AG04450 (cell line): ENCODE results near the gene THADA. TPM values are rescaled to one million over a fixed set of nuclear protein-coding genes. Genes with fewer than 3 reads are reported as not detected.

Experiments used
- CTCF ChIA-PET: fragments of 300-600, 350-600 bp; formaldehyde crosslinking; extraction: SDS; loops from one replicate; lab custom pipeline; 2022; ENCODE audit warnings: antibody characterized with exemption, inconsistent platforms; lab: Charles Lee
- POLR2A ChIA-PET: fragments of 350-600 bp; formaldehyde crosslinking; extraction: SDS; loops from one replicate; lab custom pipeline; 2021; ENCODE audit warnings: antibody characterized with exemption, inconsistent platforms; lab: Yijun Ruan, JAX
- DNase-seq: peaks from one replicate; pipeline ENCODE4 v3.0.0-alpha.2; 2011; ENCODE audit warnings: low read depth, low spot score
- H3K27ac ChIP-seq: one replicate; pipeline ENCODE4 v1.5.1; 2012; ENCODE audit warnings: low read depth, low read length, control low read depth
- H3K27me3 ChIP-seq: one replicate; pipeline ENCODE4 v1.6.0; 2012; ENCODE audit warnings: low read length; ENCODE audit not compliant: control insufficient read depth, insufficient read depth
- H3K4me3 ChIP-seq: 2 replicates; pipeline ENCODE4 v1.5.1; 2011; ENCODE audit warnings: mild to moderate bottlenecking, low read depth, low read length, control low read depth
- H3K9me3 ChIP-seq: 2 replicates; pipeline ENCODE4 v1.5.1; 2012; ENCODE audit warnings: low read length; ENCODE audit not compliant: control insufficient read depth, insufficient read depth
- polyA plus RNA-seq: library from polyadenylated mRNA; depleted of rRNA; stranded (reverse); fragments of >200 nt; gene quantifications from 2 replicates; pipeline ENCODE4 v1.2.3, GENCODE V29; 2011
- TF ChIP-seq, protein P1 (sequence below): IDR thresholded peaks from 2 replicates; pipeline ENCODE4 v1.5.1; 2011; ENCODE audit warnings: low read depth, low read length, control low read depth, inconsistent platforms

Gene THADA
- polyA plus RNA-seq, 1 experiment: 15.0 TPM

GRCh38 chr2:43212216-43212835 lies 383.5 kb downstream of the THADA start:
- TF ChIP-seq, protein P1, sequence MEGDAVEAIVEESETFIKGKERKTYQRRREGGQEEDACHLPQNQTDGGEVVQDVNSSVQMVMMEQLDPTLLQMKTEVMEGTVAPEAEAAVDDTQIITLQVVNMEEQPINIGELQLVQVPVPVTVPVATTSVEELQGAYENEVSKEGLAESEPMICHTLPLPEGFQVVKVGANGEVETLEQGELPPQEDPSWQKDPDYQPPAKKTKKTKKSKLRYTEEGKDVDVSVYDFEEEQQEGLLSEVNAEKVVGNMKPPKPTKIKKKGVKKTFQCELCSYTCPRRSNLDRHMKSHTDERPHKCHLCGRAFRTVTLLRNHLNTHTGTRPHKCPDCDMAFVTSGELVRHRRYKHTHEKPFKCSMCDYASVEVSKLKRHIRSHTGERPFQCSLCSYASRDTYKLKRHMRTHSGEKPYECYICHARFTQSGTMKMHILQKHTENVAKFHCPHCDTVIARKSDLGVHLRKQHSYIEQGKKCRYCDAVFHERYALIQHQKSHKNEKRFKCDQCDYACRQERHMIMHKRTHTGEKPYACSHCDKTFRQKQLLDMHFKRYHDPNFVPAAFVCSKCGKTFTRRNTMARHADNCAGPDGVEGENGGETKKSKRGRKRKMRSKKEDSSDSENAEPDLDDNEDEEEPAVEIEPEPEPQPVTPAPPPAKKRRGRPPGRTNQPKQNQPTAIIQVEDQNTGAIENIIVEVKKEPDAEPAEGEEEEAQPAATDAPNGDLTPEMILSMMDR: no peak
- H3K9me3 ChIP-seq: no peaks in the 10 kb centered on the region
- no peak overlapping the region for H3K27ac ChIP-seq
- DNase-seq: no peak
- no peak overlapping the region for H3K4me3 ChIP-seq
- no peaks in the 10 kb centered on the region for H3K27me3 ChIP-seq
- ChIA-PET POLR2A (no interaction called here), CTCF (no interaction called here)

DNA sequence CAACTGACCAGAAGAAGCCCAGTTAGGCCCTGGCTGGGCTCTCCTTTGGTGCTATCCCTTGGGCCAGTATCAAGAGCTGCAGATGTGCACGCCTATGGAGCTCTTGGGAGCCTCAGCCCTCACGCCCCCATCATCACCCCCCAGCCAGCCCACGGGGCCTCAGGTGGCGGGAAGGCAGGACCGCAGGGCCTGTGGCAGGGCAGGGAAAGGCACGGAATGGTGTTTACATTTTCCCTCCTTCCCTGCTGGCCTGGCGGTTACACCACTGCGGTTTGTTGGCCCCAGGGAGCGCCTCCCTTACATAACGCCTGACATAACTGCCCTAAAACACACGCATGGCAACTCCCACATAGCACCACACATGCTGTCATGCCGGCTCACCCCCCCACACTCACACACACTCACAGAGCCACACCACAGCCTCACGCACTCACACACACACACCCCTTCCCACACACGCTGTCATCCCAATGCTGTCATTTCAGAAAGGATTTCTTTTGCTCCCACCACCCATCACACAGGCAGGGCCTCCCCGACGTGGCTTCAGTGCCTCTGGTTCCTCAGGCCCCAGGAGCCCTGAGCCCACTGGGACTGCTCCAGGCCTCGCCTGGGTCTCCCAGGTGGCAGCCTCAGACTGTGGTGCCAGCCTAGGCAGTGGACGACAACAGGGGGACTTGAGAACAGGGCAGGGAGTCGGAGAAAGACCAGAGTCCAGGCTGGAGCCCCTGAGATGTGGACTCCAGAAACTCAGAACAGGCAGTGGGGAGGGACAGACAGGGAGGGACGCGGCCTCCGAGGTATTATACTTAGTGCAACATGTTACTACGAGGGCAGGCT lies 385.2 kb downstream of the THADA start:
- Histone ChIP-seq H3K9me3 (no peaks in the 10 kb centered on the region), H3K4me3 (no peak overlapping the region), H3K27me3 (no peaks in the 10 kb centered on the region), H3K27ac (peak overlapping the region; percentile 47)
- TF ChIP-seq, protein P1: no peak
- ChIA-PET CTCF (interaction anchor here (0.6 to 1.8 kb wide), 2 partner anchors 179 to 263 kb away, joined by 4 to 6 read pairs; no protein-coding TSS in a partner anchor), POLR2A (interaction anchor here (1.0 to 1.4 kb wide), 2 partner anchors 11 to 16 kb away, joined by 5 to 6 read pairs; partner anchors contain the start of gene ZFP36L2)
- DNase-seq: peak; percentile 73

DNA sequence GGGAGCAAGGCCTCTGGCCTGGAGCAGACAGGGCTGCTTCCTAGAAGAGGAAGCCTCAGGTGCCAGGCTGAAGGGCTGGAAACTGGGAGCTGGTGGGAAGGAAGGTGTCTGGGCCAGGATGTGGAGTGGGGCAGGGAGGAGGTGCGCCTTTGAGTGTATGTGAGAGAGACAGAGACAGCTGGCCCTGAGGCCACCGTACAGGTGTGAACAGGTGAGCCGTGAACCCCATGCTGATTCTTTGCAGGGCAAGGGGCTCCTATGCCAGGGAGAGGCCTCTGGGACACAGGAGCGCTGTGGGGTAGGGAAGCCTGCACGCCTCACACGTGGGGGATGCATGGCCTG lies 385.7 kb downstream of the THADA start:
- Histone ChIP-seq H3K27ac (peak overlapping the region; percentile 21), H3K4me3 (no peak overlapping the region), H3K27me3 (no peaks in the 10 kb centered on the region), H3K9me3 (no peaks in the 10 kb centered on the region)
- ChIA-PET POLR2A (interaction anchor here (1.0 to 1.4 kb wide), 2 partner anchors 12 to 17 kb away, joined by 5 to 6 read pairs; partner anchors contain the start of gene ZFP36L2), CTCF (interaction anchor here (1.8 kb wide), 1 partner anchor 262 kb away, joined by 6 read pairs; no protein-coding TSS in a partner anchor)
- TF ChIP-seq, protein P1: no peak
- no peak for DNase-seq

DNA sequence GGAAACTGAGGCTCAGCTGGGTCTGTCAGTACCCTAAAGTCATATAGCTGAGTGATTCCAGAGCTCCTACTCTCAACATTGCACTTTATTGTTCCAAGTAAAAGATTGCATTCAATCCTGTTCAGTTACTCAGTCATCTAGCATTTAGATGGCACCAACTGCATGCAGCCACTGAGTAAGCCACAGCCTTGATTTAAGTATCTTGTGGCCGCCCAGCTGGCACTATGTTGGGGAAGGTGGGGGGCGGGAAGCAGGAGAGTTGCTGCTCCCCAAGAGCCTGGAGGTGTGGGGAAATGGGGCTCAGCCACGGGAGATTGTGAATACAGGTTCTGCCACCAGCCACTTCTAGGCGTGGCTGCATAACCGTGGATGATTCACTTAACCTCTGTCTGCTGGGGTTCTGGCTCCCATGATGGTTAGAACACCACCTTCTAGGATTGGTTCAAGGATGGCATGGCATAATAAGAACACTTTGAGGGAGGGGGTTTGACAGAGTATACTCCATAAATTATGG lies 386.6 kb downstream of the THADA start:
- no peak overlapping the region for H3K27ac ChIP-seq
- H3K9me3 ChIP-seq: no peaks in the 10 kb centered on the region
- POLR2A ChIA-PET: interaction anchor here (1.4 kb wide), 1 partner anchor 12 kb away, joined by 6 read pairs; no protein-coding TSS in a partner anchor
- no peak overlapping the region for H3K4me3 ChIP-seq
- no peaks in the 10 kb centered on the region for H3K27me3 ChIP-seq
- DNase-seq: no peak
- TF ChIP-seq, protein P1: no peak
- CTCF ChIA-PET: interaction anchor here (1.0 to 1.8 kb wide), 3 partner anchors 20 to 261 kb away, joined by 4 to 6 read pairs (median 5); no protein-coding TSS in a partner anchor
